Gastroesophageal sphincter (tissue), 4 donors: ENCODE measurements around the gene RAP1GAP2. TPM values are rescaled to one million over a fixed set of nuclear protein-coding genes. Genes with fewer than 3 reads are reported as not detected.
"Not testable (repeated sequence)": the region's sequence is repeated elsewhere in the genome, so short reads cannot be mapped to it uniquely, and the experiment has no call there.

Experiments
- ATAC-seq: fragments of 150-250 bp; one replicate; pipeline ENCODE4 v1.9.1; 2016; ENCODE audit warnings: mild to moderate bottlenecking, moderate library complexity
- H3K27ac ChIP-seq, 4 donors: fragments of 200-600 bp; sonication (generic) in 3 of 4; 1 replicate in 3 of 4; 2 replicates in 1 of 4; pipeline ENCODE4 v1.5.1; 2016 to 2019
- H3K27me3 ChIP-seq: fragments of 200-600 bp; sonication (generic); one replicate; pipeline ENCODE4 v1.5.1; 2019
- H3K36me3 ChIP-seq, 2 donors: fragments of 200-600 bp; sonication (generic); one replicate each; pipeline ENCODE4 v1.5.1; 2019; ENCODE audit warnings: control low read depth in 1 of 2
- H3K4me1 ChIP-seq, 3 donors: fragments of 200-600 bp; sonication (generic); 1 replicate in 2 of 3; 2 replicates in 1 of 3; pipeline ENCODE4 v1.5.1; 2016 to 2019; ENCODE audit warnings: control low read depth in 2 of 3
- H3K4me3 ChIP-seq, 2 donors: fragments of 200-600 bp; sonication (generic); one replicate each; pipeline ENCODE4 v1.5.1; 2019; ENCODE audit warnings: mild to moderate bottlenecking in 1 of 2, moderate library complexity in 1 of 2
- H3K9me3 ChIP-seq, 3 donors: fragments of 200-600 bp; sonication (generic); one replicate each; pipeline ENCODE4 v1.5.1; 2017 to 2019; ENCODE audit warnings: control low read depth in 2 of 3
- CTCF ChIP-seq, 4 experiments: fragments of 200-600 bp in 2 of 4; fragments of 450-650 bp in 2 of 4; sonication (generic) in 1 of 4; IDR thresholded peaks; one replicate each; pipeline ENCODE4 v1.5.1; 2017 to 2019; ENCODE audit warnings: antibody characterized with exemption in 4 of 4, mild to moderate bottlenecking in 2 of 4, moderate library complexity in 2 of 4
- EP300 ChIP-seq: sonication (generic); formaldehyde crosslinking; IDR thresholded peaks from one replicate; pipeline ENCODE4 v1.6.1; 2017; ENCODE audit warnings: antibody characterized with exemption, mild to moderate bottlenecking
- POLR2A ChIP-seq, 2 donors: fragments of 450-650 bp; IDR thresholded peaks; one replicate each; pipeline ENCODE4 v1.6.1; 2017; ENCODE audit warnings: antibody characterized with exemption in 2 of 2, mild to moderate bottlenecking in 2 of 2, moderate library complexity in 1 of 2
- POLR2AphosphoS5 ChIP-seq: sonication (generic); formaldehyde crosslinking; IDR thresholded peaks from one replicate; pipeline ENCODE4 v1.6.1; 2017; ENCODE audit warnings: antibody characterized with exemption
- WGBS, 2 donors: methylation state at CpG; one replicate each; pipeline ENCODE4 v1.1.5; 2018; ENCODE audit warnings: low coverage in 1 of 2; 5-methylcytosine and 5-hydroxymethylcytosine counted together
- total RNA-seq, 4 donors: library from RNA; depleted of rRNA; stranded (reverse); fragments of >200 nt; gene quantifications; one replicate each; pipeline ENCODE4 v1.1.0, GENCODE V29; 2016

Gene RAP1GAP2
- total RNA-seq, 4 donors from 2014 or later, result 8.8 to 19.5 (median 11.3) TPM

DNA sequence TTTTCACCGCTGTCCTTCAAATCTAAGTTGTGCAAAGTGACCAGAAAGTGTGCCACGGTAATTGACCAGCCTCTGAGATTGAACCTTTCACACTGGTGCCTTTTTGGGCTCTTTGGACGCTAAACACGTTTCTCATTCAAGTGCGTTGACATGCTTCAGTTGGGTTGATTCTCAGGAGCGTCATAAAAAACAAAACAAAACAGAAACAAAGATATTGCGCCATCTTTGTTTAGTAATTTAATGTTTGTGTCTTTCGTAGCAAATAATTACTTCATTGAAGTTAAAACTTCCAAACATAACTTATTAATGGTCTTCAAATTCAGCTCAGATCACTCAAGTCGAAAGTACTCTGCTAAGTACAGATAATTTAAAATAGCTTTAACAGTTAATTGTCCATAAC is 187.0 kb downstream of the RAP1GAP2 start:
- no peaks in the 10 kb centered on the region for H3K9me3 ChIP-seq
- TF ChIP-seq POLR2A (IDR thresholded peaks at IDR 0.05) (no peak), CTCF (IDR thresholded peaks at IDR 0.05) (no peak), POLR2AphosphoS5 (no peak), EP300 (no peak)
- peaks cover 0 to 21% (median 4%) of the 10 kb centered on the region in 3 donors for H3K4me1 ChIP-seq
- 62 to 86% methylated on average over 8 to 9 of the region's 9 CpGs for WGBS, 2 donors
- H3K4me3 ChIP-seq, result no peak overlapping the region
- peaks cover 0 to 59% of the 10 kb centered on the region in 2 donors for H3K36me3 ChIP-seq
- no peaks in the 10 kb centered on the region for H3K27me3 ChIP-seq
- no peak for ATAC-seq
- peak overlapping the region in 3 of 4 donors; percentile 13 to 68 (median 66) for H3K27ac ChIP-seq

DNA sequence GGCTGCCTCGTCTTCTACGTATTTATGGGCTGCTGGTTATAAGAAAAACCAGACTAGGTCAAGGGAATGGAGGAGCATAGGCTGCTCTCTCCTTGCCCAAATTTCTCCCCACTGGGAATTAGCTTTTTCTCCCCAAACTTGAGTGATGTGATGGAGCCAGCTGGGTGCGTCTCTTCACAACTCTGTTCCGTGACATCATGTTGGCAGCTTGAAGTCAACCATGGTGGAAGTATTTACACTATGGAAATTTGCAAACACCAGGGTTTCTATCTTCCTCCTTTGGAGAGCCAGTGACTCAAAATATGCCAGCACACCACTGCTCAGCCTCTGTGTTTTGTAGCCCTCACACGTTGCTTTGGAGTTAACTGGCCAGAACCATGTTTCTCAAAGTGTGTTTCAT is 189.1 kb downstream of the RAP1GAP2 start:
- no peak overlapping the region for H3K4me3 ChIP-seq
- no peak for ATAC-seq
- no peaks in the 10 kb centered on the region for H3K9me3 ChIP-seq
- H3K4me1 ChIP-seq, result peaks cover 0 to 21% (median 4%) of the 10 kb centered on the region in 3 donors
- peaks cover 0 to 56% of the 10 kb centered on the region in 2 donors for H3K36me3 ChIP-seq
- H3K27ac ChIP-seq, result no peak overlapping the region
- whole genome bisulfite sequencing, 2 donors, result 60 to 74% methylated on average over 1 to 5 of the region's 5 CpGs
- H3K27me3 ChIP-seq, result no peaks in the 10 kb centered on the region
- TF ChIP-seq POLR2AphosphoS5, result no peak
- no peak for TF ChIP-seq CTCF (IDR thresholded peaks at IDR 0.05)
- TF ChIP-seq EP300, result no peak
- no peak for TF ChIP-seq POLR2A (IDR thresholded peaks at IDR 0.05)

DNA sequence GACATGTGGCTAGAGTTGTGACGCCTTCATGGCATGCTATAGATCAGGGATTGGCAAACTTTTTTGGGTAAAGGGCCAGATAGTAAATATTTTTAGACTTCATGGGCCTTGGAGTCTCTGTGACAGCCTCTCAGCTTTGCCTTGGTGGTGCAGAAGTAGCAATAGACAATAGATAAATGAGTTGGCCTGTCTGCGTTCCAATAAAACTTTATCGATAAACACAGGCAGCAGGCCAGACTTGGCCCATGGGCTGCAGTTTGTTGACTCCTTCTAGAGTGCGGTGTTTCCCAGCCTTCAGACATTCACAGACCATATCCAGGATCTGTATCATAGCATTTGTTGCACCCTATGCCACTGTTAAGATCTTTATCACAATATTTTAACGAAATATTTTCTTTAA is 190.7 kb downstream of the RAP1GAP2 start:
- no peak for ATAC-seq
- Histone ChIP-seq H3K27ac (no peak overlapping the region), H3K4me3 (no peak overlapping the region), H3K4me1 (peaks cover 0 to 16% (median 4%) of the 10 kb centered on the region in 3 donors), H3K9me3 (no peaks in the 10 kb centered on the region), H3K36me3 (peaks cover 0 to 51% of the 10 kb centered on the region in 2 donors), H3K27me3 (no peaks in the 10 kb centered on the region)
- WGBS, 2 donors, result 90% methylated on average over 4 of the region's 5 CpGs
- no peak for TF ChIP-seq POLR2AphosphoS5
- TF ChIP-seq EP300, result no peak
- no peak for TF ChIP-seq CTCF (IDR thresholded peaks at IDR 0.05)
- TF ChIP-seq POLR2A (IDR thresholded peaks at IDR 0.05), result no peak

GRCh38 chr17:2989396-2989795 is 193.2 kb downstream of the RAP1GAP2 start:
- ATAC-seq, H3K4me1 ChIP-seq, H3K27ac ChIP-seq, H3K9me3 ChIP-seq, H3K27me3 ChIP-seq, H3K4me3 ChIP-seq: not testable (repeated sequence)
- 91 to 97% methylated on average over 9 to 11 of the region's 11 CpGs for WGBS, 2 donors
- H3K36me3 ChIP-seq, result peaks cover 0 to 52% of the 10 kb centered on the region in 2 donors

DNA sequence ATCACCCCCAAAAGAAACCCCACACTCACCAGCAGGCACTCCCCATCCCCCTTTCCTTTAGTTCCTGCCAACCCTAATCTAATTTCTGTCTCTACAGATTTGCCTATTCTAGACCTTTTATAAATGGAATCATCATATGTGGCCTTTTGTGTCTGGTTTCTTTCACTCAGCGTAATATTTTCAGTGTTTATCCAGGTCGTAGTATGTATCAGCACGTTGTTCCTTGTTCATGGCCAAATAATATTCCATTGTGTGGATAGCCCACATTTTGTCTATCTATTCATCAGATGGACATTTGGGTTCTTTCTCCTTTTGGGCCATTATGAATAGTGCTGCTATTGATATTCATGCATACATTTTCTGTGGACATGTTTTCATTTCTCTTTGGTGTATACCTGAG is 193.6 kb downstream of the RAP1GAP2 start:
- no peak for ATAC-seq
- WGBS, 2 donors, result 87 to 92% methylated on average over 3 of the region's 3 CpGs

More for the DNA sequence above, 193.6 kb downstream of the RAP1GAP2 start:
- Histone ChIP-seq H3K9me3 (no peaks in the 10 kb centered on the region), H3K36me3 (peaks cover 0 to 51% of the 10 kb centered on the region in 2 donors), H3K4me3 (no peak overlapping the region), H3K4me1 (no peaks in the 10 kb centered on the region), H3K27ac (no peak overlapping the region), H3K27me3 (no peaks in the 10 kb centered on the region)
- TF ChIP-seq EP300 (no peak), POLR2AphosphoS5 (no peak), CTCF (IDR thresholded peaks at IDR 0.05) (no peak), POLR2A (IDR thresholded peaks at IDR 0.05) (no peak)
